ENCODE measurements around the gene XRCC4.
"Not testable (repeated sequence)": the region's sequence is repeated elsewhere in the genome, so short reads cannot be mapped to it uniquely, and the experiment has no call there.

GRCh38 chr5:83067377-83067776 lies 10.0 kb upstream of the XRCC4 start:
- TF ChIP-seq, protein P1, sequence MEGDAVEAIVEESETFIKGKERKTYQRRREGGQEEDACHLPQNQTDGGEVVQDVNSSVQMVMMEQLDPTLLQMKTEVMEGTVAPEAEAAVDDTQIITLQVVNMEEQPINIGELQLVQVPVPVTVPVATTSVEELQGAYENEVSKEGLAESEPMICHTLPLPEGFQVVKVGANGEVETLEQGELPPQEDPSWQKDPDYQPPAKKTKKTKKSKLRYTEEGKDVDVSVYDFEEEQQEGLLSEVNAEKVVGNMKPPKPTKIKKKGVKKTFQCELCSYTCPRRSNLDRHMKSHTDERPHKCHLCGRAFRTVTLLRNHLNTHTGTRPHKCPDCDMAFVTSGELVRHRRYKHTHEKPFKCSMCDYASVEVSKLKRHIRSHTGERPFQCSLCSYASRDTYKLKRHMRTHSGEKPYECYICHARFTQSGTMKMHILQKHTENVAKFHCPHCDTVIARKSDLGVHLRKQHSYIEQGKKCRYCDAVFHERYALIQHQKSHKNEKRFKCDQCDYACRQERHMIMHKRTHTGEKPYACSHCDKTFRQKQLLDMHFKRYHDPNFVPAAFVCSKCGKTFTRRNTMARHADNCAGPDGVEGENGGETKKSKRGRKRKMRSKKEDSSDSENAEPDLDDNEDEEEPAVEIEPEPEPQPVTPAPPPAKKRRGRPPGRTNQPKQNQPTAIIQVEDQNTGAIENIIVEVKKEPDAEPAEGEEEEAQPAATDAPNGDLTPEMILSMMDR (IDR thresholded peaks at IDR 0.05 in 2 of 3, conservative IDR thresholded peaks at IDR 0.05 in 1 of 3; ENCODE audit: borderline replicate concordance in 1 of 3, insufficient read depth in 1 of 3, low read depth in 2 of 3, low read length in 2 of 3) = not testable (repeated sequence)
- not testable (repeated sequence) for TF ChIP-seq YY1 (IDR thresholded peaks at IDR 0.05; ENCODE audit: extremely low read depth, insufficient replicate concordance, low read depth, low read length); ZNF274 (IDR thresholded peaks at IDR 0.05; ENCODE audit: low read depth, low read length); ATF3 (IDR thresholded peaks at IDR 0.05); ZFX (IDR thresholded peaks at IDR 0.05); POLR2A (IDR thresholded peaks at IDR 0.05; ENCODE audit: borderline replicate concordance, extremely low read depth, insufficient read depth, insufficient read length); SIN3A (IDR thresholded peaks at IDR 0.05; ENCODE audit: low read depth)
- TF ChIP-seq, protein P2, sequence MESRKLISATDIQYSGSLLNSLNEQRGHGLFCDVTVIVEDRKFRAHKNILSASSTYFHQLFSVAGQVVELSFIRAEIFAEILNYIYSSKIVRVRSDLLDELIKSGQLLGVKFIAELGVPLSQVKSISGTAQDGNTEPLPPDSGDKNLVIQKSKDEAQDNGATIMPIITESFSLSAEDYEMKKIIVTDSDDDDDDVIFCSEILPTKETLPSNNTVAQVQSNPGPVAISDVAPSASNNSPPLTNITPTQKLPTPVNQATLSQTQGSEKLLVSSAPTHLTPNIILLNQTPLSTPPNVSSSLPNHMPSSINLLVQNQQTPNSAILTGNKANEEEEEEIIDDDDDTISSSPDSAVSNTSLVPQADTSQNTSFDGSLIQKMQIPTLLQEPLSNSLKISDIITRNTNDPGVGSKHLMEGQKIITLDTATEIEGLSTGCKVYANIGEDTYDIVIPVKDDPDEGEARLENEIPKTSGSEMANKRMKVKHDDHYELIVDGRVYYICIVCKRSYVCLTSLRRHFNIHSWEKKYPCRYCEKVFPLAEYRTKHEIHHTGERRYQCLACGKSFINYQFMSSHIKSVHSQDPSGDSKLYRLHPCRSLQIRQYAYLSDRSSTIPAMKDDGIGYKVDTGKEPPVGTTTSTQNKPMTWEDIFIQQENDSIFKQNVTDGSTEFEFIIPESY (IDR thresholded peaks at IDR 0.05; ENCODE audit: extremely low read depth, insufficient replicate concordance, low read length) = not testable (repeated sequence)
